HG02852 (cell line): ENCODE results near the gene NOC4L.
"Not testable (repeated sequence)": the region's sequence is repeated elsewhere in the genome, so short reads cannot be mapped to it uniquely, and the experiment has no call there.

ENCODE experiments used
- ATAC-seq: cut with Tn5 transposase; IDR thresholded peaks from one replicate; pipeline ENCODE4 v1.9.1; 2021; ENCODE audit warnings: mild to moderate bottlenecking, moderate library complexity; ENCODE audit not compliant: unreplicated experiment

NOC4L gene

DNA sequence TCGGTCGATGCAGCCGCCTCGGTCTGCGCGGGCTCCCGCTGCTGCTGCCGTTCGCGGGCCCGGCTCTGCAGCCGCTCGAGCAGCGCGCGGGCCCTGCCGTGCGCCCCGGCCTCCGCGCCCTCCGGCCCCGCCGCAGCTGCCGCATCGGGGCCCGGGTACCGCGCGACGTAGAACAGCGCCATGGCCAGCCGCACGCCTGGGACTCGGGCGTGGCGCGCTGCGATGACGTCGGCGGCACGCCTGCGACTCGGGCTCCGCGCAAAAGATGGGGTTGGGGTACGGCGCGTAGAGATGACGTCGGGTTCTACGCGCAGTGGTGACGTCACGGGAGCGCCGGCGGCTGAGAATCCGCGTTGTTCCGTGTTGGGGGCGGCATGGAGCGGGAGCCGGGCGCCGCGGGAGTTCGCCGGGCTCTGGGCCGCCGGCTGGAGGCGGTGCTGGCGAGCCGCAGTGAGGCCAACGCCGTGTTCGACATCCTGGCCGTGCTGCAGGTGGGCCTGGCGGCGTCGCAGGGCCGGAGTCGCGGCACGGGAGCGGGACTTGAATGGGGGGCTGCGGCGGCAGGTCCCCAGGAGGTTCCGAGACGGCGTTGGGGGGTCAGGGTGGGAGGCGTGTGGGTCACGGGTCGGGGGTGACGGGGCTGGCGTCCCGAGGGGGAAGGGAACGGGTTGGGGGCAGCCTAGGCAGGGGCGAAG is at the start of gene NOC4L, which contains the start of gene DDX51:
TSS of gene NOC4L (plus strand) at position 343 of the 695 bp plus-strand sequence. CDS start at position 375, 32 bp downstream.
TSS of gene DDX51 (minus strand) at position 205 of the 695 bp plus-strand sequence. CDS start at position 182, 23 bp downstream.
- ATAC-seq: peak; percentile 80

GRCh38 chr12:132095520-132096409 is 48.5 kb upstream of the NOC4L start:
- no peak for ATAC-seq

GRCh38 chr12:132099739-132100138 is 44.5 kb upstream of the NOC4L start:
- ATAC-seq: no peak

DNA sequence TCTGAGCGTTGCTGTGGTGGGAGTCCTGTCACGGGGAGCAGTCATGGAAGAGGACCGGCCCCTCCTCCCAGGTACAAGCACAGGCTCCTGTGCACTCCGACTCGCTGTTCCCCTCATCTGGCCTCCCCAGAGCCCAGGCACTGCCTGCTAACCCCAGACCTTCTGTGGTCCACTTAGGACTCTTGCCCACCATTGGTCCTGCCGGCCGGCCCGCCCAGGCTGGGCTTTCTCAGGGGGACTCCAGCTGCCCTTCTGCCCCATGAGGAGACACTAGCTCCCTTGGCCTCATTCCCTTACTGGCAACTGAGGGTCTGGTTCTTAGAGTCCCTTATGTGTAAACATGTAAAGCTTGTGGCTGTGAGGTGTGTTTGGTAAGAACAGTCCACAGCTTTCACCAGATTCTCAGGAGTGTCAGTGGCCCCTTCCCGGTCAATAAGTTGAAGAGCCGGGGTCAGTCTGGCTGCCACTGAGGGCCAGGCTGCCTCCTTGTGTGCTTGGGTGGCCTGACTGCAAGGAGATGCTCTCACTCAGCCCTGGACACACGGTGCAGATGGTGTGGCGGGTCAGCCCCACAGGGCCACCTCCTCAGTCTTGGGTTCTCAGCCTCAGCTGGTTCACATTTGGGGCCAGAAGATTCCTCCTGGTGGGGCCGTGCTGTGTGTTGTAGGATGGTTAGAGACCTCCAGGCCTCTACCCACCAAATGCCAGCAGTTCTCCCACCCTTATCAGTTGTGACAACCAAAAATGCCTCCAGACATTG is 43.8 kb upstream of the NOC4L start:
- ATAC-seq: no peak

GRCh38 chr12:132102297-132102696 is 42.0 kb upstream of the NOC4L start:
- ATAC-seq: no peak

DNA sequence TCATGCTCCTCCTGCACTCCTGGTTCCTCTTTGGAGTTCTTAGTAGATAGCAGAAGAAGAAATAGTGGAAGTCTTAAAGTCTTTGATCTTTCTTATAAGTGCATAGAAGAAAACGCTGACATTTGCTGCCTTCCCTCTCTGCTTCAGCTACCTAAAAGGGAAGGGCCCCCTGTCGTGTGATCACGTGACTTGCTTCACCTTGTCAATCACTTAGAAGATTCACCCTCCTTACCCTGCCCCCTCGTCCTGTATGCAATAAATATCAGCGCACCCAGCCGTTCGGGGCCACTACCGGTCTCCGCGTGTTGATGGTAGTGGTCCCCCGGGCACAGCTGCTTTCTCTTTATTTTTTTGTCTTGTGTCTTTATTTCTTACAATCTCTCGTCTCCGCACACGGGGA is 41.2 kb upstream of the NOC4L start:
- not testable (repeated sequence) for ATAC-seq

GRCh38 chr12:132103542-132104308 is 40.5 kb upstream of the NOC4L start:
- ATAC-seq: no peak

DNA sequence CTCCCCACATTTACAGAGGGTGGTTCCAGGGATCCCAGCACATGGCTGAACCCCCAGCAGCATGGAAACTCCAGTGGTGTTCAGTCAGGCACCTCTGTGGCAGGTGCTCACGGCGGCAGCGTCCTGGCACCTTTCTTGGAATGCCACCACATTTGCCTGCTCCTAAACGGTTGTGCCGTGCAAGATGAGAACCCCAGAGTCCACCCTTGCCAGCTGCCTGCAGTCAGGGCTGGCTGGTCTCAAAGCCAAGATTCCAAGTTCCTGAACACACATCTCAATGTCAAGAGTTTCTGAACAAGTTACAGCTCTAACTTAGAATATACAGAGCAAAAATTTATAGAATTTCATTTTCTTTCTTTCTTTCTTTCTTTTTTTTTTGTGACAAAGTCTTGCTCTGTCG is 38.8 kb upstream of the NOC4L start:
- ATAC-seq: no peak

- ATAC-seq: no peak
These were observed 37.3 kb upstream of the NOC4L start for GRCh38 chr12:132106921-132107320.

GRCh38 chr12:132108211-132108832 is 35.9 kb upstream of the NOC4L start:
- ATAC-seq: no peak

GRCh38 chr12:132109741-132110140 is 34.5 kb upstream of the NOC4L start:
- no peak for ATAC-seq

GRCh38 chr12:132110677-132111076 is 33.6 kb upstream of the NOC4L start:
- no peak for ATAC-seq

- no peak for ATAC-seq
These were observed 32.5 kb upstream of the NOC4L start for GRCh38 chr12:132111654-132112304.

GRCh38 chr12:132114667-132115066 is 29.6 kb upstream of the NOC4L start:
- no peak for ATAC-seq

DNA sequence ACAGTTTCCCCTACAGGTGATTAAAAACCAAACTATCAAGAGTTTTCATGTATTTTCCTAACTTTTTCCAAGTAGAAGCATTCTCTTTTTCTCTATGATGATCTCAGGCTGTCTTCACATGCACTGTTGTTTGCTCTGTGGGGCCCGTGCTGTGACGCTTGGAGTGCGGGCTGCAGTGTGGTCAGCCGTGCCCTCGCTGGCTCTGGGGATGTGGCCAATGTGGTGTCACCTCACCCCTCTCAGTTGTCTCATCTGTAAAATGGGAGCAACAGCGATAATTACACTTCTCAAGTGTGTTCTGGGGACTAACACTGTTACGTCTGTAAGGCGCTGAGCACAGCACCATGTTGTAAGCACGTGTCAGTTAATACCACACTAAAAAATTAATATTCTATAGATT is 28.8 kb upstream of the NOC4L start:
- no peak for ATAC-seq

GRCh38 chr12:132116709-132117557 is 27.3 kb upstream of the NOC4L start:
- no peak for ATAC-seq

- ATAC-seq: no peak
These were observed 26.7 kb upstream of the NOC4L start for GRCh38 chr12:132117558-132117875.

DNA sequence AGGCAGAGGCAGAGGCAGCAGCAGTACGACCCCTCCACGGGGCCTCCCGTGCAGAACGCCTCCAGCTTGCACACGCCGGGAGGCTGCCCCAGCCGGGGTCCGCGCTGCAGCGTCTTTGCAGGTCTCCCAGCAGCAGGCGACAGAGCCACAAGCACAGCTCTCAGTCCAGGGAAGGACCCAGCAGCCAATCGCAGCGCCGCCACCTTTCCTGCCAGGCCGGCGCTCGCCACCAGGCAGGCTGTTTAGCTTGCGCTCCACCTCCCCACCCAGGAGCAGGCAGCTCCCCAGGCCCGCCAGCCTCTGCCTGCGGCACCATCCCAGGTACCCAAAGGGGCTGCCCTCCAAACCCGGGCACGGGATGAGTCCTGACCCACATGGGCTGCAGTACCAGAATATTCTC is 25.4 kb upstream of the NOC4L start:
- ATAC-seq: no peak

GRCh38 chr12:132121283-132121682 is 23.0 kb upstream of the NOC4L start:
- no peak for ATAC-seq
